SK-N-SH (cell line): ENCODE results near the gene ARHGAP5. TPM values are rescaled to one million over a fixed set of nuclear protein-coding genes. Genes with fewer than 3 reads are reported as not detected.

Experiments used
- CTCF ChIA-PET: fragments of 300-600, 350-600 bp; formaldehyde crosslinking; extraction: SDS; loops from one replicate; lab custom pipeline; 2021; lab: Yijun Ruan, JAX
- POLR2A ChIA-PET: fragments of 350-600 bp; sonication (Branson Sonifier 250); formaldehyde crosslinking; extraction: SDS; loops from one replicate; lab custom pipeline; 2020; ENCODE audit warnings: antibody characterized with exemption, inconsistent platforms; lab: Yijun Ruan, JAX
- DNase-seq: peaks from one replicate; pipeline ENCODE4 v3.0.0; 2012
- H2AFZ ChIP-seq: fragments of 200-600 bp; sonication (generic); 2 replicates; pipeline ENCODE4 v1.8.1; 2016; ENCODE audit warnings: antibody characterized with exemption, mild to moderate bottlenecking, low read depth
- H3F3A ChIP-seq: fragments of 200-600 bp; sonication (generic); replicated peaks from 2 replicates; pipeline ENCODE3; 2016; ENCODE audit warnings: antibody characterized with exemption, mild to moderate bottlenecking; ENCODE audit not compliant: insufficient read depth
- H3K27ac ChIP-seq, 2 experiments: fragments of 200-500 bp in 1 of 2; fragments of 200-600 bp in 1 of 2; sonication (Bioruptor generic) in 1 of 2; sonication (generic), shearing (Covaris generic) in 1 of 2; 2 replicates each; pipeline versions ENCODE4 v1.5.1 to v1.6.1; 2014 to 2016; ENCODE audit warnings: low read depth in 2 of 2, inconsistent platforms in 1 of 2, low read length in 1 of 2, mild to moderate bottlenecking in 1 of 2, mixed read lengths in 1 of 2
- H3K27me3 ChIP-seq: fragments of 200-600 bp; sonication (generic), shearing (Covaris generic); 2 replicates; pipeline ENCODE4 v1.6.1; 2016; ENCODE audit warnings: mixed run types; ENCODE audit not compliant: insufficient read depth
- H3K36me3 ChIP-seq, 2 experiments: fragments of 200-500 bp in 1 of 2; fragments of 200-600 bp in 1 of 2; sonication (Bioruptor generic) in 1 of 2; sonication (generic) in 1 of 2; replicated peaks in 1 of 2; 2 replicates each; pipeline versions ENCODE3 to v1.5.1; 2014 to 2016; ENCODE audit warnings: low read length in 1 of 2, mild to moderate bottlenecking in 1 of 2; ENCODE audit not compliant: insufficient read depth in 2 of 2, control insufficient read depth in 1 of 2
- H3K4me1 ChIP-seq, 2 experiments: fragments of 200-500 bp in 1 of 2; fragments of 200-600 bp in 1 of 2; sonication (Bioruptor generic) in 1 of 2; sonication (generic), shearing (Covaris generic) in 1 of 2; 2 replicates each; pipeline versions ENCODE4 v1.5.1 to v1.6.1; 2014 to 2016; ENCODE audit warnings: low read depth in 1 of 2, low read length in 1 of 2, mixed run types in 1 of 2; ENCODE audit not compliant: insufficient read depth in 2 of 2, control insufficient read depth in 1 of 2
- H3K4me2 ChIP-seq: fragments of 200-600 bp; sonication (generic), shearing (Covaris generic); 2 replicates; pipeline ENCODE4 v1.6.1; 2017; ENCODE audit warnings: mixed run types
- H3K4me3 ChIP-seq, 2 experiments: fragments of 200-500 bp in 1 of 2; fragments of 200-600 bp in 1 of 2; sonication (Bioruptor generic) in 1 of 2; sonication (generic), shearing (Covaris generic) in 1 of 2; 2 replicates each; pipeline versions ENCODE4 v1.5.1 to v1.8.1; 2014 to 2016; ENCODE audit warnings: low read depth in 2 of 2, inconsistent platforms in 1 of 2, low read length in 1 of 2, mild to moderate bottlenecking in 1 of 2, mixed read lengths in 1 of 2, moderate library complexity in 1 of 2
- H3K79me2 ChIP-seq: fragments of 200-600 bp; sonication (generic); 2 replicates; pipeline ENCODE4 v1.8.1; 2017; ENCODE audit warnings: mild to moderate bottlenecking; ENCODE audit not compliant: insufficient read depth
- H3K9ac ChIP-seq: fragments of 200-600 bp; sonication (generic); 2 replicates; pipeline ENCODE4 v1.6.1; 2017; ENCODE audit warnings: mixed run types
- H3K9me2 ChIP-seq: fragments of 200-600 bp; sonication (generic); 2 replicates; pipeline ENCODE4 v1.6.1; 2017; ENCODE audit warnings: mixed run types
- H3K9me3 ChIP-seq: fragments of 200-600 bp; sonication (generic); 2 replicates; pipeline ENCODE4 v1.6.1; 2017; ENCODE audit warnings: mixed run types, mild to moderate bottlenecking, moderate library complexity
- H4K20me1 ChIP-seq: fragments of 200-600 bp; sonication (generic); 2 replicates; pipeline ENCODE4 v1.6.1; 2017; ENCODE audit warnings: mild to moderate bottlenecking, mixed run types; ENCODE audit not compliant: insufficient read depth
- FOSL2 ChIP-seq: IDR thresholded peaks from 2 replicates; pipeline ENCODE4 v1.4.0; 2012; ENCODE audit warnings: low read depth, mild to moderate bottlenecking, moderate library complexity, borderline replicate concordance
- FOXM1 ChIP-seq: IDR thresholded peaks from 2 replicates; pipeline ENCODE4 v1.4.0; 2012; ENCODE audit warnings: low read depth, mild to moderate bottlenecking
- WGBS: methylation state at CpG from one replicate; pipeline ENCODE4 v1.1.6; 2017; ENCODE audit warnings: low lambda C conversion rate; 5-methylcytosine and 5-hydroxymethylcytosine counted together
- polyA plus RNA-seq, 3 experiments: library from polyadenylated mRNA; depleted of rRNA; stranded (reverse); fragments of >200 nt; gene quantifications; 2 replicates each; pipeline ENCODE4 v1.2.3, GENCODE V29; 2012
- TF ChIP-seq, protein P1 (sequence below): IDR thresholded peaks from 2 replicates; pipeline ENCODE4; 2012
- TF ChIP-seq, protein P2 (sequence below): IDR thresholded peaks from 2 replicates; pipeline ENCODE4 v1.4.0; 2012; ENCODE audit warnings: low read depth, borderline replicate concordance
- TF ChIP-seq, protein P3 (sequence below): IDR thresholded peaks from 2 replicates; pipeline ENCODE4 v1.6.1; 2012; ENCODE audit warnings: mild to moderate bottlenecking, low read depth, low read length, moderate library complexity

Gene ARHGAP5
- polyA plus RNA-seq, 1 of the 3 experiments (the other 2 are of a cell fraction) = 7.2 TPM

- TF ChIP-seq FOSL2 = no peak
These were observed 43.6 kb upstream of the ARHGAP5 start (continued) for GRCh38 chr14:32033543-32033942.

DNA sequence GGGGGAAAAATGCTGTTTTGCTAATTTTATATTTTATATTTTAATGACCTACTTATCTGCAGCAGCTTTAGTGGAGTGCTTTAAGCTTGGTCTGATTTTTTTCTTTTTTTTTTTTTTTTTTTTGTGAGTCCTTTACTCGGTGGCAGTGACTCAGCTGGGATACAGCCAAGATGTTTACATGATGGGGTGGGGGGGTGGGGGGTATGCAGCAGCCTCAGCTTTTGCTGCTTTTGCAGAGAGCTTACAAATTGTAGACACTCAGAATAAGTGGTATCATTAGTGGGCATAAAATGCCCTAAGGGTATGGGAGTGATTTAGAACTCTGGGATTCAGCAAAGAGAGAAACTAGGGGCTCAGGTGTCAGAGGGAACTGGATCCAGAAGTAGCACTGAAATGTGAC, 38.2 kb upstream of the ARHGAP5 start:
- CTCF ChIA-PET = interaction anchor here (0.9 to 1.6 kb wide), 3 partner anchors 9 to 22 kb away, joined by 3 to 4 read pairs (median 4); no protein-coding TSS in a partner anchor
- TF ChIP-seq, protein P1, sequence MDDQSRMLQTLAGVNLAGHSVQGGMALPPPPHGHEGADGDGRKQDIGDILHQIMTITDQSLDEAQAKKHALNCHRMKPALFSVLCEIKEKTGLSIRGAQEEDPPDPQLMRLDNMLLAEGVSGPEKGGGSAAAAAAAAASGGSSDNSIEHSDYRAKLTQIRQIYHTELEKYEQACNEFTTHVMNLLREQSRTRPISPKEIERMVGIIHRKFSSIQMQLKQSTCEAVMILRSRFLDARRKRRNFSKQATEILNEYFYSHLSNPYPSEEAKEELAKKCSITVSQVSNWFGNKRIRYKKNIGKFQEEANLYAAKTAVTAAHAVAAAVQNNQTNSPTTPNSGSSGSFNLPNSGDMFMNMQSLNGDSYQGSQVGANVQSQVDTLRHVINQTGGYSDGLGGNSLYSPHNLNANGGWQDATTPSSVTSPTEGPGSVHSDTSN = no peak
- no peak for TF ChIP-seq FOXM1
- TF ChIP-seq, protein P2, sequence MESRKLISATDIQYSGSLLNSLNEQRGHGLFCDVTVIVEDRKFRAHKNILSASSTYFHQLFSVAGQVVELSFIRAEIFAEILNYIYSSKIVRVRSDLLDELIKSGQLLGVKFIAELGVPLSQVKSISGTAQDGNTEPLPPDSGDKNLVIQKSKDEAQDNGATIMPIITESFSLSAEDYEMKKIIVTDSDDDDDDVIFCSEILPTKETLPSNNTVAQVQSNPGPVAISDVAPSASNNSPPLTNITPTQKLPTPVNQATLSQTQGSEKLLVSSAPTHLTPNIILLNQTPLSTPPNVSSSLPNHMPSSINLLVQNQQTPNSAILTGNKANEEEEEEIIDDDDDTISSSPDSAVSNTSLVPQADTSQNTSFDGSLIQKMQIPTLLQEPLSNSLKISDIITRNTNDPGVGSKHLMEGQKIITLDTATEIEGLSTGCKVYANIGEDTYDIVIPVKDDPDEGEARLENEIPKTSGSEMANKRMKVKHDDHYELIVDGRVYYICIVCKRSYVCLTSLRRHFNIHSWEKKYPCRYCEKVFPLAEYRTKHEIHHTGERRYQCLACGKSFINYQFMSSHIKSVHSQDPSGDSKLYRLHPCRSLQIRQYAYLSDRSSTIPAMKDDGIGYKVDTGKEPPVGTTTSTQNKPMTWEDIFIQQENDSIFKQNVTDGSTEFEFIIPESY = no peak
- TF ChIP-seq, all 33 proteins: peak for 0
- H3K9me2 ChIP-seq = no peaks in the 10 kb centered on the region
- H3K79me2 ChIP-seq = no peaks in the 10 kb centered on the region
- no peak overlapping the region for H2AFZ ChIP-seq
- no peak overlapping the region for H3K9ac ChIP-seq
- 3% methylated on average over 1 of the region's 1 CpG for WGBS
- no peaks in the 10 kb centered on the region for H3F3A ChIP-seq
- no peaks in the 10 kb centered on the region for H3K27me3 ChIP-seq
- POLR2A ChIA-PET = no interaction called here
- H3K9me3 ChIP-seq = no peaks in the 10 kb centered on the region
- no peak overlapping the region for H3K4me3 ChIP-seq
- H4K20me1 ChIP-seq = no peaks in the 10 kb centered on the region
- H3K4me2 ChIP-seq = no peak overlapping the region
- DNase-seq = peak; percentile 25
- no peaks in the 10 kb centered on the region for H3K36me3 ChIP-seq
- no peak overlapping the region for H3K27ac ChIP-seq
- no peaks in the 10 kb centered on the region; a peak in 2 of 4 replicates for H3K4me1 ChIP-seq

GRCh38 chr14:32039401-32040030, 37.6 kb upstream of the ARHGAP5 start:
- TF ChIP-seq, protein P3, sequence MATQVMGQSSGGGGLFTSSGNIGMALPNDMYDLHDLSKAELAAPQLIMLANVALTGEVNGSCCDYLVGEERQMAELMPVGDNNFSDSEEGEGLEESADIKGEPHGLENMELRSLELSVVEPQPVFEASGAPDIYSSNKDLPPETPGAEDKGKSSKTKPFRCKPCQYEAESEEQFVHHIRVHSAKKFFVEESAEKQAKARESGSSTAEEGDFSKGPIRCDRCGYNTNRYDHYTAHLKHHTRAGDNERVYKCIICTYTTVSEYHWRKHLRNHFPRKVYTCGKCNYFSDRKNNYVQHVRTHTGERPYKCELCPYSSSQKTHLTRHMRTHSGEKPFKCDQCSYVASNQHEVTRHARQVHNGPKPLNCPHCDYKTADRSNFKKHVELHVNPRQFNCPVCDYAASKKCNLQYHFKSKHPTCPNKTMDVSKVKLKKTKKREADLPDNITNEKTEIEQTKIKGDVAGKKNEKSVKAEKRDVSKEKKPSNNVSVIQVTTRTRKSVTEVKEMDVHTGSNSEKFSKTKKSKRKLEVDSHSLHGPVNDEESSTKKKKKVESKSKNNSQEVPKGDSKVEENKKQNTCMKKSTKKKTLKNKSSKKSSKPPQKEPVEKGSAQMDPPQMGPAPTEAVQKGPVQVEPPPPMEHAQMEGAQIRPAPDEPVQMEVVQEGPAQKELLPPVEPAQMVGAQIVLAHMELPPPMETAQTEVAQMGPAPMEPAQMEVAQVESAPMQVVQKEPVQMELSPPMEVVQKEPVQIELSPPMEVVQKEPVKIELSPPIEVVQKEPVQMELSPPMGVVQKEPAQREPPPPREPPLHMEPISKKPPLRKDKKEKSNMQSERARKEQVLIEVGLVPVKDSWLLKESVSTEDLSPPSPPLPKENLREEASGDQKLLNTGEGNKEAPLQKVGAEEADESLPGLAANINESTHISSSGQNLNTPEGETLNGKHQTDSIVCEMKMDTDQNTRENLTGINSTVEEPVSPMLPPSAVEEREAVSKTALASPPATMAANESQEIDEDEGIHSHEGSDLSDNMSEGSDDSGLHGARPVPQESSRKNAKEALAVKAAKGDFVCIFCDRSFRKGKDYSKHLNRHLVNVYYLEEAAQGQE = no peak
- Histone ChIP-seq H3K4me2 (no peak overlapping the region), H3K9me2 (no peaks in the 10 kb centered on the region), H3K79me2 (no peaks in the 10 kb centered on the region), H3K27ac (no peak overlapping the region), H3K9ac (no peak overlapping the region), H3K4me1 (no peaks in the 10 kb centered on the region; a peak in 1 of 4 replicates), H3K27me3 (no peaks in the 10 kb centered on the region), H3K9me3 (no peaks in the 10 kb centered on the region), H4K20me1 (no peaks in the 10 kb centered on the region), H3F3A (no peaks in the 10 kb centered on the region), H2AFZ (no peak overlapping the region), H3K36me3 (no peaks in the 10 kb centered on the region), H3K4me3 (no peak overlapping the region)
- no peak for DNase-seq
- ChIA-PET CTCF (interaction anchor here (0.9 to 1.6 kb wide), 3 partner anchors 10 to 22 kb away, joined by 3 to 4 read pairs (median 4); no protein-coding TSS in a partner anchor), POLR2A (no interaction called here)
- WGBS = 82% methylated on average over 7 of the region's 7 CpGs
